Measurements from ENCODE around the gene MRPL19.

DNA sequence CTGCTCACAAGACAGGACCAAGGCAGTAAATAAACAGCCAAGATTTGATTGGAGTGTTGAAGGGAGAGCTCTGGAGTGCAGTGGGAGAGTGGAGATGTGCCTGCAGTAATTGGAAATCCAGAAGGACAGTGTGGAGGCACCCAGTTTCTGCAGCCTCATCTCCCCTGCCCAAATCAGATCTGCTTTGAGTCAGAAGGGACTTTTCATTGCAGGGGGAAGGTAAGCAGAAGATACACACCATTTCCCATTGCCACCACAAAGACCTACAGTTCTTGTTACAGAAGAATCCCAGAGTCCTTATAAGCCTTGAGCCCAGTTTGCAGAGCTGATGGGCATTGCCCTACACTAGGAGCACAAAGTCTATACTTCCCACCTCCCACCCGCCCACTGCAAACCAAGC is 91.4 kb downstream of the MRPL19 start:
- TF ChIP-seq, protein P1, sequence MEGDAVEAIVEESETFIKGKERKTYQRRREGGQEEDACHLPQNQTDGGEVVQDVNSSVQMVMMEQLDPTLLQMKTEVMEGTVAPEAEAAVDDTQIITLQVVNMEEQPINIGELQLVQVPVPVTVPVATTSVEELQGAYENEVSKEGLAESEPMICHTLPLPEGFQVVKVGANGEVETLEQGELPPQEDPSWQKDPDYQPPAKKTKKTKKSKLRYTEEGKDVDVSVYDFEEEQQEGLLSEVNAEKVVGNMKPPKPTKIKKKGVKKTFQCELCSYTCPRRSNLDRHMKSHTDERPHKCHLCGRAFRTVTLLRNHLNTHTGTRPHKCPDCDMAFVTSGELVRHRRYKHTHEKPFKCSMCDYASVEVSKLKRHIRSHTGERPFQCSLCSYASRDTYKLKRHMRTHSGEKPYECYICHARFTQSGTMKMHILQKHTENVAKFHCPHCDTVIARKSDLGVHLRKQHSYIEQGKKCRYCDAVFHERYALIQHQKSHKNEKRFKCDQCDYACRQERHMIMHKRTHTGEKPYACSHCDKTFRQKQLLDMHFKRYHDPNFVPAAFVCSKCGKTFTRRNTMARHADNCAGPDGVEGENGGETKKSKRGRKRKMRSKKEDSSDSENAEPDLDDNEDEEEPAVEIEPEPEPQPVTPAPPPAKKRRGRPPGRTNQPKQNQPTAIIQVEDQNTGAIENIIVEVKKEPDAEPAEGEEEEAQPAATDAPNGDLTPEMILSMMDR (conservative IDR thresholded peaks at IDR 0.05), result no peak
- no peak for TF ChIP-seq ZFX (IDR thresholded peaks at IDR 0.05)
